GM12878 (cell line): Measurements from ENCODE around the gene WWOX. TPM values are rescaled to one million over a fixed set of nuclear protein-coding genes. Genes with fewer than 3 reads are reported as not detected.

ENCODE experiments used
- ATAC-seq: fragments of 200-7000 bp; cut with Tn5 transposase; 3 replicates; pipeline ENCODE4 v1.9.1; 2020; ENCODE audit warnings: mild to moderate bottlenecking, moderate library complexity
- BruUV-seq: library from RNA; stranded (reverse); fragments of 400-500 nt; replicated peaks from 2 replicates; lab custom pipeline; 2021; lab: Mats Ljungman, UMichigan
- CTCF ChIA-PET: fragments of 300-600 bp; sonication (Branson Sonifier 250); formaldehyde crosslinking; extraction: SDS; loops from one replicate; lab custom pipeline; 2021; ENCODE audit warnings: inconsistent platforms; lab: Yijun Ruan, JAX
- POLR2A ChIA-PET: fragments of 350-600 bp; formaldehyde crosslinking; extraction: SDS; loops from one replicate; lab custom pipeline; 2021; ENCODE audit warnings: inconsistent platforms; lab: Charles Lee
- RAD21 ChIA-PET: fragments of 300-600 bp; sonication (Branson Sonifier 250); formaldehyde crosslinking; loops from one replicate; lab custom pipeline; 2023; ENCODE audit warnings: antibody characterized with exemption; ENCODE audit not compliant: unreplicated experiment; lab: Charles Lee
- SMC1A ChIA-PET: fragments of 300-600 bp; sonication (Branson Sonifier 250); formaldehyde crosslinking; loops from one replicate; lab custom pipeline; 2023; ENCODE audit not compliant: unreplicated experiment, uncharacterized antibody; lab: Charles Lee
- DNase-seq: peaks from one replicate; pipeline ENCODE4 v3.0.0-alpha.2; 2011; ENCODE audit warnings: low read depth, low spot score
- FAIRE-seq: peaks from 3 replicates; lab custom pipeline; 2011; peaks lifted over from hg19 to GRCh38; lab: Jason Lieb, UNC
- H2AFZ ChIP-seq: 2 replicates; pipeline ENCODE4 v1.6.0; 2011; ENCODE audit warnings: low read depth, low read length, control low read depth; ENCODE audit not compliant: control insufficient read depth
- H3K27ac ChIP-seq: 2 replicates; pipeline ENCODE4 v1.5.1; 2011; ENCODE audit warnings: control low read depth; ENCODE audit not compliant: control insufficient read depth, insufficient read depth
- H3K27me3 ChIP-seq, 2 experiments: replicated peaks in 1 of 2; 2 replicates each; pipeline versions ENCODE4 v1.6.0 to v1.6.1; 2011; ENCODE audit warnings: low read length in 1 of 2; ENCODE audit not compliant: control insufficient read depth in 2 of 2, insufficient read depth in 2 of 2
- H3K36me3 ChIP-seq, 2 experiments: 2 replicates each; pipeline ENCODE4 v1.5.1; 2011; ENCODE audit warnings: low read length in 1 of 2; ENCODE audit not compliant: control insufficient read depth in 2 of 2, insufficient read depth in 2 of 2
- H3K4me1 ChIP-seq: 2 replicates; pipeline ENCODE4 v1.6.1; 2011; ENCODE audit warnings: mild to moderate bottlenecking, low read length, moderate library complexity, mixed read lengths; ENCODE audit not compliant: control insufficient read depth, insufficient read depth
- H3K4me2 ChIP-seq: 2 replicates; pipeline ENCODE4 v1.6.0; 2011; ENCODE audit warnings: control low read depth; ENCODE audit not compliant: control insufficient read depth, insufficient read depth
- H3K4me3 ChIP-seq: fragments of 200-600 bp; sonication (generic); 2 replicates; pipeline ENCODE4 v1.5.1; 2016
- H3K79me2 ChIP-seq: 2 replicates; pipeline ENCODE4 v1.6.0; 2011; ENCODE audit warnings: low read length; ENCODE audit not compliant: control insufficient read depth, insufficient read depth
- H3K9ac ChIP-seq: 2 replicates; pipeline ENCODE4 v1.8.0; 2011; ENCODE audit warnings: low read length, control low read depth, mixed read lengths; ENCODE audit not compliant: control insufficient read depth, insufficient read depth
- H3K9me3 ChIP-seq: replicated peaks from 3 replicates; pipeline ENCODE4 v1.5.1; 2011; ENCODE audit warnings: mild to moderate bottlenecking, low read length; ENCODE audit not compliant: control insufficient read depth, insufficient read depth
- H4K20me1 ChIP-seq: 2 replicates; pipeline ENCODE4 v1.6.0; 2011; ENCODE audit not compliant: control insufficient read depth, insufficient read depth
- ATF7 ChIP-seq: fragments of 450-650 bp; IDR thresholded peaks from 2 replicates; pipeline ENCODE4 v1.6.1; 2016; ENCODE audit warnings: low read depth, mild to moderate bottlenecking
- CEBPB ChIP-seq, 2 experiments: fragments of 150-350 bp in 1 of 2; IDR thresholded peaks; 2 replicates each; pipeline ENCODE4 v1.6.1; 2012 to 2014; ENCODE audit warnings: low read depth in 2 of 2, low read length in 2 of 2, borderline replicate concordance in 1 of 2, inconsistent platforms in 1 of 2
- CHD2 ChIP-seq: IDR thresholded peaks from 2 replicates; pipeline ENCODE4 v1.6.1; 2011; ENCODE audit warnings: low read depth, low read length, improper control_type of control experiment, borderline replicate concordance
- CUX1 ChIP-seq: IDR thresholded peaks from 2 replicates; pipeline ENCODE4 v1.6.1; 2012; ENCODE audit warnings: improper control_type of control experiment, low read depth, low read length; ENCODE audit not compliant: insufficient replicate concordance
- JUNB ChIP-seq: IDR thresholded peaks from 2 replicates; pipeline ENCODE4 v1.6.1; 2016; ENCODE audit warnings: antibody characterized with exemption, mild to moderate bottlenecking
- KLF5 ChIP-seq: fragments of 450-650 bp; IDR thresholded peaks from 2 replicates; pipeline ENCODE4 v1.6.1; 2014; ENCODE audit warnings: mild to moderate bottlenecking; ENCODE audit not compliant: partially characterized antibody
- TCF3 ChIP-seq: IDR thresholded peaks from 2 replicates; pipeline ENCODE4 v1.6.1; 2012; ENCODE audit warnings: low read depth, mild to moderate bottlenecking, low read length, borderline replicate concordance; ENCODE audit not compliant: insufficient read depth
- ZBTB40 ChIP-seq: fragments of 450-650 bp; IDR thresholded peaks from 2 replicates; pipeline ENCODE4 v1.6.1; 2016; ENCODE audit warnings: mild to moderate bottlenecking, moderate library complexity, borderline replicate concordance
- WGBS: methylation state at CpG from one replicate; pipeline ENCODE4 v1.1.6; 2016; ENCODE audit warnings: low lambda C conversion rate; ENCODE audit not compliant: insufficient replicate concordance, insufficient coverage; ENCODE audit errors: missing lambda C conversion rate; 5-methylcytosine and 5-hydroxymethylcytosine counted together
- in situ Hi-C: fragments of 300-500 bp; cut with MboI; formaldehyde crosslinking; loops from 9 replicates; pipeline ENCODE4 v1.14.3; 2018; ENCODE audit warnings: mixed read lengths
- intact Hi-C: fragments of 100-400 bp; cut with micrococcal nuclease; formaldehyde crosslinking; loops from one replicate; pipeline ENCODE4 v1.14.2; 2022; ENCODE audit not compliant: unreplicated experiment
- polyA plus RNA-seq, 11 experiments: library from polyadenylated mRNA; depleted of rRNA in 4 of 11; unstranded in 6 of 11; stranded (reverse) in 5 of 11; fragments of >200 nt; fragmentation: Nextera tagmentation in 4 of 11; fragmentation: Illumina TruSeq in 1 of 11; extraction: Ambion mirVana in 4 of 11; extraction: Trizol in 1 of 11; gene quantifications; 1 replicate in 1 of 11; 2 replicates in 10 of 11; pipeline versions ENCODE4 v1.2.1 to v1.2.3, GENCODE V29; 2011 to 2016; ENCODE audit warnings: inconsistent platforms in 2 of 11, missing spikeins in 2 of 11, low read depth in 1 of 11
- total RNA-seq, 4 experiments: library from RNA; depleted of rRNA in 3 of 4; stranded (reverse); fragments of >200 nt in 3 of 4; fragmentation: Illumina TruSeq in 1 of 4; extraction: Trizol in 1 of 4; gene quantifications; 2 replicates each; pipeline versions ENCODE4 v1.2.1 to v1.2.3, GENCODE V29; 2013 to 2021
- TF ChIP-seq, protein P1 (sequence below): fragments of 450-650 bp; conservative IDR thresholded peaks from 2 replicates; pipeline ENCODE4 v1.6.1; 2017; ENCODE audit warnings: mild to moderate bottlenecking, moderate library complexity

Gene WWOX
- total and polyA plus RNA-seq, 10 of the 15 experiments (the other 5 are each of a cell fraction or from before 2014, with no cell fraction given), result 2.8 to 24.4 (median 17.8) TPM

DNA sequence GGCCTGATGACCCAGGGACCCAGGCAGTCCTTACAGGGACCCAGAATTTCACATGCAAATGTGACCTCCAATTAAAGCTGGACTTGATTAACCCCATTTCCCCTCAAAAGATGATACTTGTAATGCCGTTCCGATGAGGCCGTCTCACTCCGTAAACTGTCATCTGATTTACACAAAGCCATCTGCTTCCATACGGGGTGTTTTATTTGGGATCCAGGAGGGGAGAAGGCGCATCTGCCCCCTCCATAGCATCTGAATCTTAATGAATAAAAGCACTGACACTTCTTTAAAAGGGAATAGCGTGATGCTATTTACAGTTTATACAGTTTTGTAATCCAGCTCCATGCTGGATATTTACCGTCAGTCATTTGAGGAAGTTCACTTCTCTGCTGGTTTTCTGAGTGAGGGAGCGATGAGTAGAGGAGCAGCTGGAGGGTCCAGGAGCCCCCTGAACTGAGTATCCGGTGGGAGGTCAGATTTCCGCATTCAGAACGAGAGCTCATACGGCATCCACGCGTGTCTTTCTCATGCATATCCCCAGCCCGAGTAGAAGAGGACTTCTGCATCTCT is 452.7 kb downstream of the WWOX start:
- CTCF ChIA-PET, result no interaction called here
- no TSS peak for BruUV-seq
- TF ChIP-seq, protein P1, sequence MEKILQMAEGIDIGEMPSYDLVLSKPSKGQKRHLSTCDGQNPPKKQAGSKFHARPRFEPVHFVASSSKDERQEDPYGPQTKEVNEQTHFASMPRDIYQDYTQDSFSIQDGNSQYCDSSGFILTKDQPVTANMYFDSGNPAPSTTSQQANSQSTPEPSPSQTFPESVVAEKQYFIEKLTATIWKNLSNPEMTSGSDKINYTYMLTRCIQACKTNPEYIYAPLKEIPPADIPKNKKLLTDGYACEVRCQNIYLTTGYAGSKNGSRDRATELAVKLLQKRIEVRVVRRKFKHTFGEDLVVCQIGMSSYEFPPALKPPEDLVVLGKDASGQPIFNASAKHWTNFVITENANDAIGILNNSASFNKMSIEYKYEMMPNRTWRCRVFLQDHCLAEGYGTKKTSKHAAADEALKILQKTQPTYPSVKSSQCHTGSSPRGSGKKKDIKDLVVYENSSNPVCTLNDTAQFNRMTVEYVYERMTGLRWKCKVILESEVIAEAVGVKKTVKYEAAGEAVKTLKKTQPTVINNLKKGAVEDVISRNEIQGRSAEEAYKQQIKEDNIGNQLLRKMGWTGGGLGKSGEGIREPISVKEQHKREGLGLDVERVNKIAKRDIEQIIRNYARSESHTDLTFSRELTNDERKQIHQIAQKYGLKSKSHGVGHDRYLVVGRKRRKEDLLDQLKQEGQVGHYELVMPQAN, result no peak
- no peak for TF ChIP-seq ATF7
- no peak for TF ChIP-seq ZBTB40
- no peak for TF ChIP-seq KLF5
- TF ChIP-seq CHD2, result no peak
- TF ChIP-seq TCF3, result no peak
- no peak for TF ChIP-seq JUNB
- TF ChIP-seq CEBPB (IDR thresholded peaks at IDR 0.05; ENCODE audit: borderline replicate concordance in 1 of 2, low read depth in 2 of 2, low read length in 2 of 2), result no peak
- TF ChIP-seq CUX1, result no peak
- H3K36me3 ChIP-seq, result no peaks in the 10 kb centered on the region
- H3K9ac ChIP-seq, result no peak overlapping the region
- no peak for ATAC-seq
- no peak overlapping the region for H3K27ac ChIP-seq
- DNase-seq, result no peak
- in situ Hi-C loops (no loop called here), intact Hi-C loops (no loop called here)
- no peak overlapping the region for H3K4me3 ChIP-seq
- SMC1A ChIA-PET, result no interaction called here
- no peaks in the 10 kb centered on the region for H3K79me2 ChIP-seq
- no peaks in the 10 kb centered on the region for H3K27me3 ChIP-seq
- H4K20me1 ChIP-seq, result no peaks in the 10 kb centered on the region
- H3K4me2 ChIP-seq, result no peak overlapping the region
- RAD21 ChIA-PET, result no interaction called here
- no peaks in the 10 kb centered on the region for H3K9me3 ChIP-seq
- 71% methylated on average over 16 of the region's 16 CpGs for WGBS
- POLR2A ChIA-PET, result no interaction called here
- no peak for FAIRE-seq
- H3K4me1 ChIP-seq, result no peaks in the 10 kb centered on the region
- H2AFZ ChIP-seq, result no peak overlapping the region
